Astrocyte (in vitro differentiated cells and primary cell): ENCODE data around the gene DCUN1D3.

Source experiments
- EZH2 ChIP-seq: IDR thresholded peaks from 2 replicates; pipeline ENCODE4 v1.6.1; 2012; ENCODE audit warnings: mild to moderate bottlenecking, low read length, inconsistent platforms; ENCODE audit not compliant: insufficient read depth
- TF ChIP-seq, protein P1 (sequence below): IDR thresholded peaks from 2 replicates; pipeline ENCODE4 v1.5.1; 2011; ENCODE audit warnings: low read depth, mild to moderate bottlenecking, inconsistent platforms, low read length, moderate library complexity; ENCODE audit not compliant: insufficient read depth

DNA sequence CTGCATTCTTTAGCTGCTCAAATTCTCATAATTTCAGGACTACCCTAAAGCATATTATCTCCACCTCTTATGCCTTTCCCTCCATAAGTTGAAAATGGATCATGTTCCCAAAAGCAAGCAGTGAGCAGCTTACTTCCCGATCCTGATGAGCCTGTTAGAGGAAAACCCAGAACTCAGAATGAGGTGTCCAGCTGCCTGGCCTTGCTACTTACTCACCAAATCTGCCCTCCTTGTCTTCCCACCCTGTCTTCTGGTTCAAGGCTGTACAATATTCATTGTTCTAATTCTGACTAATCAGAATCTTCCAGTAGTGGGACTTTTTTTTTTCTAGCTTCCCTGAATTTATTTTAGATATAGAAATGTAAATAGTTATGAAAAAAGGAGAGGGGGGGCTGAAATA lies 11.2 kb upstream of the DCUN1D3 start:
- no peak for TF ChIP-seq EZH2
- TF ChIP-seq, protein P1, sequence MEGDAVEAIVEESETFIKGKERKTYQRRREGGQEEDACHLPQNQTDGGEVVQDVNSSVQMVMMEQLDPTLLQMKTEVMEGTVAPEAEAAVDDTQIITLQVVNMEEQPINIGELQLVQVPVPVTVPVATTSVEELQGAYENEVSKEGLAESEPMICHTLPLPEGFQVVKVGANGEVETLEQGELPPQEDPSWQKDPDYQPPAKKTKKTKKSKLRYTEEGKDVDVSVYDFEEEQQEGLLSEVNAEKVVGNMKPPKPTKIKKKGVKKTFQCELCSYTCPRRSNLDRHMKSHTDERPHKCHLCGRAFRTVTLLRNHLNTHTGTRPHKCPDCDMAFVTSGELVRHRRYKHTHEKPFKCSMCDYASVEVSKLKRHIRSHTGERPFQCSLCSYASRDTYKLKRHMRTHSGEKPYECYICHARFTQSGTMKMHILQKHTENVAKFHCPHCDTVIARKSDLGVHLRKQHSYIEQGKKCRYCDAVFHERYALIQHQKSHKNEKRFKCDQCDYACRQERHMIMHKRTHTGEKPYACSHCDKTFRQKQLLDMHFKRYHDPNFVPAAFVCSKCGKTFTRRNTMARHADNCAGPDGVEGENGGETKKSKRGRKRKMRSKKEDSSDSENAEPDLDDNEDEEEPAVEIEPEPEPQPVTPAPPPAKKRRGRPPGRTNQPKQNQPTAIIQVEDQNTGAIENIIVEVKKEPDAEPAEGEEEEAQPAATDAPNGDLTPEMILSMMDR: no peak
